HG03196 (cell line): ENCODE measurements around the gene ZNF660.

Source experiments
- ATAC-seq: cut with Tn5 transposase; IDR thresholded peaks from one replicate; pipeline ENCODE4 v1.9.1; 2021; ENCODE audit not compliant: unreplicated experiment

The ZNF660 gene

GRCh38 chr3:44628716-44629115, 44.0 kb downstream of the ZNF660 start:
- ATAC-seq = no peak

- ATAC-seq = no peak
Measured at GRCh38 chr3:44632193-44632592, 47.4 kb downstream of the ZNF660 start.

DNA sequence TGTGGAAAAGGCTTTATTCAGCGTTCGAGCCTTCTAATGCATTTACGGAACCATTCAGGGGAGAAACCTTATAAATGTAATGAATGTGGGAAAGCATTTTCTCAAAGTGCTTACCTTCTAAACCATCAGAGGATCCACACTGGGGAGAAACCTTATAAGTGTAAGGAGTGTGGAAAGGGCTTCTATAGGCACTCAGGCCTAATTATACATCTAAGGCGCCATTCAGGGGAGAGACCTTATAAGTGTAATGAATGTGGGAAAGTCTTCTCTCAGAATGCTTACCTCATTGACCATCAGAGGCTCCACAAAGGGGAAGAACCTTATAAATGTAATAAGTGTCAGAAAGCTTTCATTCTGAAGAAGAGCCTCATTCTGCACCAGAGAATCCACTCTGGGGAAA, 57.6 kb downstream of the ZNF660 start:
- ATAC-seq = no peak

- no peak for ATAC-seq
Measured at GRCh38 chr3:44643024-44643423, 58.3 kb downstream of the ZNF660 start.

GRCh38 chr3:44647771-44648170, 63.0 kb downstream of the ZNF660 start:
- no peak for ATAC-seq

DNA sequence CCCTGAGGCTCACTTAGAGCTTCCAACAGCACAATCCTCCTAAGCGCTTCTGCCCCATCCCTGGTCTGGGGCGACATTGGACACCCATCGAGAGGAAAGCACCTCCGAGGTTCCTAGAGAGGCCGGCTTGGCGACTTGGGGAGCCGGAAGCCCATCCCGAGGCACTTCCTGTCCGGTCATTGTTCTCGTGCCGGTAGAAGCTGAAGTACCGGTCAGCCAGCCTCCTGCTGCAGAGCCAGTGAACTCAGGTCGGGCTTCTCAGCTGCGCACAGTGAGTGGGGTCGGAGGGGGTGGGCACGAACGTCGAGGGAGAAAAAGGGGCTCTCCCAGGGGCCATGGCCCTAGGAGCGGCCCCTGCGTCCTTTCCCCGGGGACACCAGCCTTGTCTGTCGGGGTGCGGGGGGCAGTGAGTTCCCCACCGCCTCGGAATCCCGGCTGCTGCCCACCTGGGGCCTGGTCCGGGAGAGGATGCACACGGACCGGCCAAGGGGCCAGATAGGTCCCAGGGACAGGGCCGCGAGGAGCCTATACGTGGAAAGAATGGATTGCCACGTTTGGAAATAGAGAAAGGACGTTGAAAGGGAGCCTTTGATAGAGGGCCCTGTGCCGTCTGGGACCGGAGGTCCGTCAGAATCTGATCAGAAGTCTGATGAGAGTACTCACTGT, 63.9 kb downstream of the ZNF660 start, which contains the start of gene ZNF35:
Gene ZNF35 (plus strand): TSS at position 169 of the 666 bp plus-strand sequence. CDS start 2,336 bp downstream, outside the sequence.
- ATAC-seq = peak; percentile 93
